ENCODE measurements around the gene INPP5E.

INPP5E gene

GRCh38 chr9:136447173-136447778 lies 7.6 kb upstream of the INPP5E start:
- no peak for DNase-seq (ENCODE audit: low read depth in 2 of 2)

- DNase-seq (ENCODE audit: low read depth in 2 of 2) = no peak
These were observed 6.2 kb upstream of the INPP5E start for GRCh38 chr9:136445799-136446198.

- no peak for DNase-seq (ENCODE audit: low read depth in 2 of 2)
These were observed 4.5 kb upstream of the INPP5E start for GRCh38 chr9:136444102-136444501.

GRCh38 chr9:136443687-136444086 lies 4.0 kb upstream of the INPP5E start:
- DNase-seq (ENCODE audit: low read depth in 2 of 2) = no peak

GRCh38 chr9:136443087-136443486 lies 3.4 kb upstream of the INPP5E start:
- DNase-seq (ENCODE audit: low read depth in 2 of 2) = no peak

- no peak for DNase-seq (ENCODE audit: low read depth in 2 of 2)
These were observed 2.6 kb upstream of the INPP5E start for GRCh38 chr9:136442265-136442664.

- DNase-seq (ENCODE audit: low read depth in 2 of 2) = no peak
These were observed 2.1 kb upstream of the INPP5E start for GRCh38 chr9:136441681-136442245.

GRCh38 chr9:136441191-136441680 lies 1.6 kb upstream of the INPP5E start:
- no peak for DNase-seq (ENCODE audit: low read depth in 2 of 2)

GRCh38 chr9:136438548-136439480 lies 831 bp downstream of the INPP5E start:
- peak; percentile 19 to 55 for DNase-seq (ENCODE audit: low read depth in 2 of 2)

GRCh38 chr9:136437839-136438547 lies 1.7 kb downstream of the INPP5E start:
- no peak for DNase-seq (ENCODE audit: low read depth in 2 of 2)

GRCh38 chr9:136437430-136437829 lies 2.2 kb downstream of the INPP5E start:
- DNase-seq (ENCODE audit: low read depth in 2 of 2) = no peak

GRCh38 chr9:136436055-136436634 lies 3.5 kb downstream of the INPP5E start:
- no peak for DNase-seq (ENCODE audit: low read depth in 2 of 2)

GRCh38 chr9:136434580-136435169 lies 5.0 kb downstream of the INPP5E start:
- no peak for DNase-seq (ENCODE audit: low read depth in 2 of 2)

- no peak for DNase-seq (ENCODE audit: low read depth in 2 of 2)
These were observed 5.6 kb downstream of the INPP5E start for GRCh38 chr9:136433849-136434579.

GRCh38 chr9:136433043-136433715 lies 6.5 kb downstream of the INPP5E start:
- no peak for DNase-seq (ENCODE audit: low read depth in 2 of 2)

- DNase-seq (ENCODE audit: low read depth in 2 of 2) = no peak
These were observed 7.1 kb downstream of the INPP5E start for GRCh38 chr9:136432591-136432990.

GRCh38 chr9:136431782-136432350 lies 7.8 kb downstream of the INPP5E start:
- no peak for DNase-seq (ENCODE audit: low read depth in 2 of 2)

- no peak for DNase-seq (ENCODE audit: low read depth in 2 of 2)
These were observed 8.9 kb downstream of the INPP5E start for GRCh38 chr9:136430588-136431234.
